ENCODE data around the gene LDAH. TPM values are rescaled to one million over a fixed set of nuclear protein-coding genes. Genes with fewer than 3 reads are reported as not detected.

The LDAH gene
- total and polyA plus RNA-seq, 2 experiments from 2014 or later: 13.2 to 27.6 TPM

DNA sequence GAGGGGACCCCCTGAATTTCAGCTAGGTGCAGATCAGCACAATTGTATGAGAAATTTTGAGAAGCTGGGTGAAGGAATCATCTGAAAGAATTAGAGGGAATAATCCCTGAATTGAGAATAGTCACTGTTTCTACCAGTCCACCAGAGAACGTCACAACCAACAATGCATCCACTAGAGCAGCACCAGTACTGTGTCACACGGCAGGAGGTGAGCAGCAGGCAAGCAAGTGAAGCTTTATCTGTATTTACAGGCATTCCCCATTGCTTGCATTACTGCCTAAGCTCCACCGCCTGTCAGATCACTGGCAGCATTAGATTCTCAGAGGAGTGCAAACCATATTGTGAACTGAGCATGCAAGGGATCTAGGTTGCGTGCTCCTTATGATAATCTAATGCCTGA lies 115.3 kb downstream of the LDAH start:
- Histone ChIP-seq H3K27ac (no peak overlapping the region), H3K4me2 (ENCODE audit: unreplicated experiment) (no peak overlapping the region), H4K20me1 (ENCODE audit: insufficient read depth) (no peaks in the 10 kb centered on the region), H3K9ac (no peak overlapping the region), H3K4me1 (ENCODE audit: insufficient read depth) (peaks cover 3% of the 10 kb centered on the region; the same call in 1 of the 2 replicates), H3K4me3 (no peak overlapping the region), H3K79me2 (ENCODE audit: insufficient read depth) (no peaks in the 10 kb centered on the region), H3K36me3 (ENCODE audit: low read depth) (no peaks in the 10 kb centered on the region), H3K27me3 (replicated peaks; ENCODE audit: insufficient read depth) (no peaks in the 10 kb centered on the region), H2AFZ (no peak overlapping the region), H3K9me2 (ENCODE audit: insufficient read depth) (no peaks in the 10 kb centered on the region), H3K9me3 (ENCODE audit: low read depth) (no peaks in the 10 kb centered on the region), H3F3A (ENCODE audit: insufficient read depth) (no peaks in the 10 kb centered on the region)
- no peak for TF ChIP-seq EZH2 (IDR thresholded peaks at IDR 0.05; ENCODE audit: insufficient read depth, poor library complexity, severe bottlenecking)
- no peak for TF ChIP-seq EZH2phosphoT487 (IDR thresholded peaks at IDR 0.05; ENCODE audit: insufficient read depth, low read depth)
- in situ Hi-C loops (cut with MboI): no loop called here
- no peak for DNase-seq
- 85 to 86% methylated on average over 4 of the region's 4 CpGs for WGBS, 2 experiments (ENCODE audit: low coverage in 1 of 2, low lambda C conversion rate in 2 of 2, missing lambda C conversion rate in 2 of 2)

GRCh38 chr2:20706786-20707185 lies 116.1 kb downstream of the LDAH start:
- H3K4me2 ChIP-seq (ENCODE audit: unreplicated experiment): no peak overlapping the region
- 91 to 96% methylated on average over 3 of the region's 3 CpGs for whole genome bisulfite sequencing, 2 experiments (ENCODE audit: low coverage in 1 of 2, low lambda C conversion rate in 2 of 2, missing lambda C conversion rate in 2 of 2)
- H3K79me2 ChIP-seq (ENCODE audit: insufficient read depth): no peaks in the 10 kb centered on the region
- in situ Hi-C loops (cut with MboI): no loop called here
- H3K9me2 ChIP-seq (ENCODE audit: insufficient read depth): no peaks in the 10 kb centered on the region
- no peaks in the 10 kb centered on the region for H4K20me1 ChIP-seq (ENCODE audit: insufficient read depth)
- TF ChIP-seq EZH2 (IDR thresholded peaks at IDR 0.05; ENCODE audit: insufficient read depth, poor library complexity, severe bottlenecking): no peak
- TF ChIP-seq EZH2phosphoT487 (IDR thresholded peaks at IDR 0.05; ENCODE audit: insufficient read depth, low read depth): no peak
- no peak overlapping the region for H3K9ac ChIP-seq
- H3F3A ChIP-seq (ENCODE audit: insufficient read depth): no peaks in the 10 kb centered on the region
- no peaks in the 10 kb centered on the region for H3K9me3 ChIP-seq (ENCODE audit: low read depth)
- no peak overlapping the region for H2AFZ ChIP-seq
- no peak overlapping the region for H3K4me3 ChIP-seq
- no peaks in the 10 kb centered on the region for H3K36me3 ChIP-seq (ENCODE audit: low read depth)
- no peak for DNase-seq
- no peak overlapping the region for H3K27ac ChIP-seq
- H3K27me3 ChIP-seq (replicated peaks; ENCODE audit: insufficient read depth): no peaks in the 10 kb centered on the region
- H3K4me1 ChIP-seq (ENCODE audit: insufficient read depth): peaks cover 9% of the 10 kb centered on the region; the same call in 1 of the 2 replicates

- in situ Hi-C loops (cut with MboI): no loop called here
- WGBS, 2 experiments (ENCODE audit: low coverage in 1 of 2, low lambda C conversion rate in 2 of 2, missing lambda C conversion rate in 2 of 2): 97 to 98% methylated on average over 2 of the region's 2 CpGs
Observed at GRCh38 chr2:20706217-20706616, 116.7 kb downstream of the LDAH start.

GRCh38 chr2:20704886-20705285 lies 118.0 kb downstream of the LDAH start:
- Histone ChIP-seq H4K20me1 (ENCODE audit: insufficient read depth) (no peaks in the 10 kb centered on the region), H3K4me3 (no peak overlapping the region), H3K9me3 (ENCODE audit: low read depth) (no peaks in the 10 kb centered on the region), H2AFZ (no peak overlapping the region), H3K9ac (no peak overlapping the region), H3K27ac (no peak overlapping the region), H3F3A (ENCODE audit: insufficient read depth) (no peaks in the 10 kb centered on the region), H3K36me3 (ENCODE audit: low read depth) (no peaks in the 10 kb centered on the region), H3K4me1 (ENCODE audit: insufficient read depth) (peaks cover 9% of the 10 kb centered on the region; the same call in 1 of the 2 replicates), H3K27me3 (replicated peaks; ENCODE audit: insufficient read depth) (no peaks in the 10 kb centered on the region), H3K4me2 (ENCODE audit: unreplicated experiment) (no peak overlapping the region), H3K79me2 (ENCODE audit: insufficient read depth) (no peaks in the 10 kb centered on the region), H3K9me2 (ENCODE audit: insufficient read depth) (no peaks in the 10 kb centered on the region)
- 55 to 60% methylated on average over 1 of the region's 1 CpG for WGBS, 2 experiments (ENCODE audit: low coverage in 1 of 2, low lambda C conversion rate in 2 of 2, missing lambda C conversion rate in 2 of 2)
- no peak for DNase-seq
- TF ChIP-seq EZH2 (IDR thresholded peaks at IDR 0.05; ENCODE audit: insufficient read depth, poor library complexity, severe bottlenecking): no peak
- no peak for TF ChIP-seq EZH2phosphoT487 (IDR thresholded peaks at IDR 0.05; ENCODE audit: insufficient read depth, low read depth)
- in situ Hi-C loops (cut with MboI): no loop called here

More at GRCh38 chr2:20706217-20706616, 116.7 kb downstream of the LDAH start:
- Histone ChIP-seq H3K4me2 (ENCODE audit: unreplicated experiment) (no peak overlapping the region), H3K4me3 (no peak overlapping the region), H2AFZ (no peak overlapping the region), H3K9me2 (ENCODE audit: insufficient read depth) (no peaks in the 10 kb centered on the region), H3K79me2 (ENCODE audit: insufficient read depth) (no peaks in the 10 kb centered on the region), H3K27ac (no peak overlapping the region), H3K9ac (no peak overlapping the region), H3K27me3 (replicated peaks; ENCODE audit: insufficient read depth) (no peaks in the 10 kb centered on the region), H3K4me1 (ENCODE audit: insufficient read depth) (peaks cover 9% of the 10 kb centered on the region; the same call in 1 of the 2 replicates), H3K9me3 (ENCODE audit: low read depth) (no peaks in the 10 kb centered on the region), H4K20me1 (ENCODE audit: insufficient read depth) (no peaks in the 10 kb centered on the region), H3K36me3 (ENCODE audit: low read depth) (no peaks in the 10 kb centered on the region), H3F3A (ENCODE audit: insufficient read depth) (no peaks in the 10 kb centered on the region)
- no peak for DNase-seq
- no peak for TF ChIP-seq EZH2 (IDR thresholded peaks at IDR 0.05; ENCODE audit: insufficient read depth, poor library complexity, severe bottlenecking)
- TF ChIP-seq EZH2phosphoT487 (IDR thresholded peaks at IDR 0.05; ENCODE audit: insufficient read depth, low read depth): no peak

GRCh38 chr2:20702563-20702962 lies 120.3 kb downstream of the LDAH start:
- no peaks in the 10 kb centered on the region for H3K79me2 ChIP-seq (ENCODE audit: insufficient read depth)
- WGBS, 2 experiments (ENCODE audit: low coverage in 1 of 2, low lambda C conversion rate in 2 of 2, missing lambda C conversion rate in 2 of 2): 97 to 99% methylated on average over 5 of the region's 5 CpGs
- in situ Hi-C loops (cut with MboI): no loop called here
- H3K4me2 ChIP-seq (ENCODE audit: unreplicated experiment): no peak overlapping the region
- H3K27ac ChIP-seq: no peak overlapping the region
- TF ChIP-seq EZH2phosphoT487 (IDR thresholded peaks at IDR 0.05; ENCODE audit: insufficient read depth, low read depth) (no peak), EZH2 (IDR thresholded peaks at IDR 0.05; ENCODE audit: insufficient read depth, poor library complexity, severe bottlenecking) (no peak)
- DNase-seq: no peak
- H3K4me1 ChIP-seq (ENCODE audit: insufficient read depth): peaks cover 9% of the 10 kb centered on the region; the same call in 1 of the 2 replicates
- H3F3A ChIP-seq (ENCODE audit: insufficient read depth): no peaks in the 10 kb centered on the region
- H3K36me3 ChIP-seq (ENCODE audit: low read depth): no peaks in the 10 kb centered on the region
- H3K27me3 ChIP-seq (replicated peaks; ENCODE audit: insufficient read depth): no peaks in the 10 kb centered on the region
- no peaks in the 10 kb centered on the region for H4K20me1 ChIP-seq (ENCODE audit: insufficient read depth)
- H3K9me3 ChIP-seq (ENCODE audit: low read depth): no peaks in the 10 kb centered on the region
- no peaks in the 10 kb centered on the region for H3K9me2 ChIP-seq (ENCODE audit: insufficient read depth)
- H2AFZ ChIP-seq: no peak overlapping the region
- no peak overlapping the region for H3K9ac ChIP-seq
- no peak overlapping the region for H3K4me3 ChIP-seq

All from GM23248 (cell line).